ENCODE results near the gene ZNF175. TPM values are rescaled to one million over a fixed set of nuclear protein-coding genes. Genes with fewer than 3 reads are reported as not detected.

Gene ZNF175
- total and polyA plus RNA-seq, 2 experiments from 2014 or later = 2.3 to 6.3 TPM

DNA sequence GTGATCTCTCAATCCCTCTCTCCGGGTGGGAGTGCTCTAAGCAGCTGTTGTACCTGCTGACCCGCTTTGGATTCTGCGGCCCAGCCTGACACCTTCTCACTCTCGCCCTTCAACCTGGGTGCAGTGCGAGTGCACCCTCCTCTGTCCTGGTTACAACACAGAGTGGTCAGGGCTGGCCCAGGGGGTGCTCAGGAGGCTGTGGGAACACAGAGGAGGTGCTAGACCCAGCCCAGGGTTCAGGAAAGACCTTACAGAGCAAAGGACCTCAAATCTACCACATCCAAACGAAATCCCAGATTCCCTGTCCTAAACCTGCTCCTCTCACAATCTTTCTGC is 23.7 kb downstream of the ZNF175 start:
- Mint-ChIP-seq H3K4me3 (peak overlapping the region; percentile 91), H3K27me3 (ENCODE audit: insufficient read depth, low read depth, poor library complexity) (peaks cover 14% of the 10 kb centered on the region), H3K27ac (no peak overlapping the region), H3K36me3 (ENCODE audit: low read depth) (peaks cover 4% of the 10 kb centered on the region; the same call in 1 of the 3 replicates), H3K9me3 (peaks cover 44% of the 10 kb centered on the region), H3K4me1 (peaks cover 10% of the 10 kb centered on the region)
- H3K4me2 ChIP-seq = peak overlapping the region; percentile 85
- H3K27ac ChIP-seq (ENCODE audit: low read depth) = no peak overlapping the region
- H3K27me3 ChIP-seq (ENCODE audit: insufficient read depth) = peaks cover 9% of the 10 kb centered on the region
- peak; percentile 35 for ATAC-seq
- DNase-seq (ENCODE audit: low spot score) = no peak
- no peaks in the 10 kb centered on the region for H3K9me2 ChIP-seq (ENCODE audit: insufficient read depth)
- H3K36me3 ChIP-seq (ENCODE audit: insufficient read depth) = no peaks in the 10 kb centered on the region
- no peaks in the 10 kb centered on the region for H4K20me1 ChIP-seq (replicated peaks; ENCODE audit: insufficient read depth)
- no peak for TF ChIP-seq CREB1 (CRISPR knock-in tag; IDR thresholded peaks at IDR 0.05; ENCODE audit: low read depth)
- TF ChIP-seq, protein P1, sequence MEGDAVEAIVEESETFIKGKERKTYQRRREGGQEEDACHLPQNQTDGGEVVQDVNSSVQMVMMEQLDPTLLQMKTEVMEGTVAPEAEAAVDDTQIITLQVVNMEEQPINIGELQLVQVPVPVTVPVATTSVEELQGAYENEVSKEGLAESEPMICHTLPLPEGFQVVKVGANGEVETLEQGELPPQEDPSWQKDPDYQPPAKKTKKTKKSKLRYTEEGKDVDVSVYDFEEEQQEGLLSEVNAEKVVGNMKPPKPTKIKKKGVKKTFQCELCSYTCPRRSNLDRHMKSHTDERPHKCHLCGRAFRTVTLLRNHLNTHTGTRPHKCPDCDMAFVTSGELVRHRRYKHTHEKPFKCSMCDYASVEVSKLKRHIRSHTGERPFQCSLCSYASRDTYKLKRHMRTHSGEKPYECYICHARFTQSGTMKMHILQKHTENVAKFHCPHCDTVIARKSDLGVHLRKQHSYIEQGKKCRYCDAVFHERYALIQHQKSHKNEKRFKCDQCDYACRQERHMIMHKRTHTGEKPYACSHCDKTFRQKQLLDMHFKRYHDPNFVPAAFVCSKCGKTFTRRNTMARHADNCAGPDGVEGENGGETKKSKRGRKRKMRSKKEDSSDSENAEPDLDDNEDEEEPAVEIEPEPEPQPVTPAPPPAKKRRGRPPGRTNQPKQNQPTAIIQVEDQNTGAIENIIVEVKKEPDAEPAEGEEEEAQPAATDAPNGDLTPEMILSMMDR (conservative IDR thresholded peaks at IDR 0.05; ENCODE audit: low read depth in 2 of 2) = no peak
- TF ChIP-seq, protein P2, sequence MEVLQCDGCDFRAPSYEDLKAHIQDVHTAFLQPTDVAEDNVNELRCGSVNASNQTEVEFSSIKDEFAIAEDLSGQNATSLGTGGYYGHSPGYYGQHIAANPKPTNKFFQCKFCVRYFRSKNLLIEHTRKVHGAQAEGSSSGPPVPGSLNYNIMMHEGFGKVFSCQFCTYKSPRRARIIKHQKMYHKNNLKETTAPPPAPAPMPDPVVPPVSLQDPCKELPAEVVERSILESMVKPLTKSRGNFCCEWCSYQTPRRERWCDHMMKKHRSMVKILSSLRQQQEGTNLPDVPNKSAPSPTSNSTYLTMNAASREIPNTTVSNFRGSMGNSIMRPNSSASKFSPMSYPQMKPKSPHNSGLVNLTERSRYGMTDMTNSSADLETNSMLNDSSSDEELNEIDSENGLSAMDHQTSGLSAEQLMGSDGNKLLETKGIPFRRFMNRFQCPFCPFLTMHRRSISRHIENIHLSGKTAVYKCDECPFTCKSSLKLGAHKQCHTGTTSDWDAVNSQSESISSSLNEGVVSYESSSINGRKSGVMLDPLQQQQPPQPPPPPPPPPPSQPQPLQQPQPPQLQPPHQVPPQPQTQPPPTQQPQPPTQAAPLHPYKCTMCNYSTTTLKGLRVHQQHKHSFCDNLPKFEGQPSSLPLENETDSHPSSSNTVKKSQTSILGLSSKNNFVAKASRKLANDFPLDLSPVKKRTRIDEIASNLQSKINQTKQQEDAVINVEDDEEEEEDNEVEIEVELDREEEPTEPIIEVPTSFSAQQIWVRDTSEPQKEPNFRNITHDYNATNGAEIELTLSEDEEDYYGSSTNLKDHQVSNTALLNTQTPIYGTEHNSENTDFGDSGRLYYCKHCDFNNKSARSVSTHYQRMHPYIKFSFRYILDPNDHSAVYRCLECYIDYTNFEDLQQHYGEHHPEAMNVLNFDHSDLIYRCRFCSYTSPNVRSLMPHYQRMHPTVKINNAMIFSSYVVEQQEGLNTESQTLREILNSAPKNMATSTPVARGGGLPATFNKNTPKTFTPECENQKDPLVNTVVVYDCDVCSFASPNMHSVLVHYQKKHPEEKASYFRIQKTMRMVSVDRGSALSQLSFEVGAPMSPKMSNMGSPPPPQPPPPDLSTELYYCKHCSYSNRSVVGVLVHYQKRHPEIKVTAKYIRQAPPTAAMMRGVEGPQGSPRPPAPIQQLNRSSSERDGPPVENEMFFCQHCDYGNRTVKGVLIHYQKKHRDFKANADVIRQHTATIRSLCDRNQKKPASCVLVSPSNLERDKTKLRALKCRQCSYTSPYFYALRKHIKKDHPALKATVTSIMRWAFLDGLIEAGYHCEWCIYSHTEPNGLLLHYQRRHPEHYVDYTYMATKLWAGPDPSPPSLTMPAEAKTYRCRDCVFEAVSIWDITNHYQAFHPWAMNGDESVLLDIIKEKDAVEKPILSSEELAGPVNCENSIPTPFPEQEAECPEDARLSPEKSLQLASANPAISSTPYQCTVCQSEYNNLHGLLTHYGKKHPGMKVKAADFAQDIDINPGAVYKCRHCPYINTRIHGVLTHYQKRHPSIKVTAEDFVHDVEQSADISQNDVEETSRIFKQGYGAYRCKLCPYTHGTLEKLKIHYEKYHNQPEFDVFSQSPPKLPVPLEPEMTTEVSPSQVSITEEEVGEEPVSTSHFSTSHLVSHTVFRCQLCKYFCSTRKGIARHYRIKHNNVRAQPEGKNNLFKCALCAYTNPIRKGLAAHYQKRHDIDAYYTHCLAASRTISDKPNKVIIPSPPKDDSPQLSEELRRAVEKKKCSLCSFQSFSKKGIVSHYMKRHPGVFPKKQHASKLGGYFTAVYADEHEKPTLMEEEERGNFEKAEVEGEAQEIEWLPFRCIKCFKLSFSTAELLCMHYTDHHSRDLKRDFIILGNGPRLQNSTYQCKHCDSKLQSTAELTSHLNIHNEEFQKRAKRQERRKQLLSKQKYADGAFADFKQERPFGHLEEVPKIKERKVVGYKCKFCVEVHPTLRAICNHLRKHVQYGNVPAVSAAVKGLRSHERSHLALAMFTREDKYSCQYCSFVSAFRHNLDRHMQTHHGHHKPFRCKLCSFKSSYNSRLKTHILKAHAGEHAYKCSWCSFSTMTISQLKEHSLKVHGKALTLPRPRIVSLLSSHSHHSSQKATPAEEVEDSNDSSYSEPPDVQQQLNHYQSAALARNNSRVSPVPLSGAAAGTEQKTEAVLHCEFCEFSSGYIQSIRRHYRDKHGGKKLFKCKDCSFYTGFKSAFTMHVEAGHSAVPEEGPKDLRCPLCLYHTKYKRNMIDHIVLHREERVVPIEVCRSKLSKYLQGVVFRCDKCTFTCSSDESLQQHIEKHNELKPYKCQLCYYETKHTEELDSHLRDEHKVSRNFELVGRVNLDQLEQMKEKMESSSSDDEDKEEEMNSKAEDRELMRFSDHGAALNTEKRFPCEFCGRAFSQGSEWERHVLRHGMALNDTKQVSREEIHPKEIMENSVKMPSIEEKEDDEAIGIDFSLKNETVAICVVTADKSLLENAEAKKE (CRISPR knock-in tag; IDR thresholded peaks at IDR 0.05) = no peak
- TF ChIP-seq STAT1 (IDR thresholded peaks at IDR 0.05; ENCODE audit: unreplicated experiment) = no peak
- no peak for TF ChIP-seq EZH2phosphoT487 (IDR thresholded peaks at IDR 0.05; ENCODE audit: unreplicated experiment)
- TF ChIP-seq, protein P3, sequence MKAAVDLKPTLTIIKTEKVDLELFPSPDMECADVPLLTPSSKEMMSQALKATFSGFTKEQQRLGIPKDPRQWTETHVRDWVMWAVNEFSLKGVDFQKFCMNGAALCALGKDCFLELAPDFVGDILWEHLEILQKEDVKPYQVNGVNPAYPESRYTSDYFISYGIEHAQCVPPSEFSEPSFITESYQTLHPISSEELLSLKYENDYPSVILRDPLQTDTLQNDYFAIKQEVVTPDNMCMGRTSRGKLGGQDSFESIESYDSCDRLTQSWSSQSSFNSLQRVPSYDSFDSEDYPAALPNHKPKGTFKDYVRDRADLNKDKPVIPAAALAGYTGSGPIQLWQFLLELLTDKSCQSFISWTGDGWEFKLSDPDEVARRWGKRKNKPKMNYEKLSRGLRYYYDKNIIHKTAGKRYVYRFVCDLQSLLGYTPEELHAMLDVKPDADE (IDR thresholded peaks at IDR 0.05) = no peak
- TF ChIP-seq, protein P4, sequence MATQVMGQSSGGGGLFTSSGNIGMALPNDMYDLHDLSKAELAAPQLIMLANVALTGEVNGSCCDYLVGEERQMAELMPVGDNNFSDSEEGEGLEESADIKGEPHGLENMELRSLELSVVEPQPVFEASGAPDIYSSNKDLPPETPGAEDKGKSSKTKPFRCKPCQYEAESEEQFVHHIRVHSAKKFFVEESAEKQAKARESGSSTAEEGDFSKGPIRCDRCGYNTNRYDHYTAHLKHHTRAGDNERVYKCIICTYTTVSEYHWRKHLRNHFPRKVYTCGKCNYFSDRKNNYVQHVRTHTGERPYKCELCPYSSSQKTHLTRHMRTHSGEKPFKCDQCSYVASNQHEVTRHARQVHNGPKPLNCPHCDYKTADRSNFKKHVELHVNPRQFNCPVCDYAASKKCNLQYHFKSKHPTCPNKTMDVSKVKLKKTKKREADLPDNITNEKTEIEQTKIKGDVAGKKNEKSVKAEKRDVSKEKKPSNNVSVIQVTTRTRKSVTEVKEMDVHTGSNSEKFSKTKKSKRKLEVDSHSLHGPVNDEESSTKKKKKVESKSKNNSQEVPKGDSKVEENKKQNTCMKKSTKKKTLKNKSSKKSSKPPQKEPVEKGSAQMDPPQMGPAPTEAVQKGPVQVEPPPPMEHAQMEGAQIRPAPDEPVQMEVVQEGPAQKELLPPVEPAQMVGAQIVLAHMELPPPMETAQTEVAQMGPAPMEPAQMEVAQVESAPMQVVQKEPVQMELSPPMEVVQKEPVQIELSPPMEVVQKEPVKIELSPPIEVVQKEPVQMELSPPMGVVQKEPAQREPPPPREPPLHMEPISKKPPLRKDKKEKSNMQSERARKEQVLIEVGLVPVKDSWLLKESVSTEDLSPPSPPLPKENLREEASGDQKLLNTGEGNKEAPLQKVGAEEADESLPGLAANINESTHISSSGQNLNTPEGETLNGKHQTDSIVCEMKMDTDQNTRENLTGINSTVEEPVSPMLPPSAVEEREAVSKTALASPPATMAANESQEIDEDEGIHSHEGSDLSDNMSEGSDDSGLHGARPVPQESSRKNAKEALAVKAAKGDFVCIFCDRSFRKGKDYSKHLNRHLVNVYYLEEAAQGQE (IDR thresholded peaks at IDR 0.05; ENCODE audit: unreplicated experiment) = no peak
- no peak for TF ChIP-seq JUNB (IDR thresholded peaks at IDR 0.05; ENCODE audit: unreplicated experiment)
- TF ChIP-seq POLR2AphosphoS5 (IDR thresholded peaks at IDR 0.05; ENCODE audit: low read depth) = no peak
- no peak for TF ChIP-seq EZH2 (IDR thresholded peaks at IDR 0.05; ENCODE audit: low read depth, unreplicated experiment)
- no peak for TF ChIP-seq ZNF114 (CRISPR knock-in tag; IDR thresholded peaks at IDR 0.05)
- no peak for TF ChIP-seq ZNF331 (CRISPR knock-in tag; IDR thresholded peaks at IDR 0.05; ENCODE audit: low read depth)
- no peak for TF ChIP-seq NANOG (IDR thresholded peaks at IDR 0.05; ENCODE audit: borderline replicate concordance)
- peaks cover 6% of the 10 kb centered on the region; the same call in 1 of the 2 replicates for H3K4me1 ChIP-seq (ENCODE audit: insufficient read depth)
- no peaks in the 10 kb centered on the region for H3K79me2 ChIP-seq (replicated peaks; ENCODE audit: insufficient read depth)
- no peaks in the 10 kb centered on the region for H3F3A ChIP-seq (replicated peaks; ENCODE audit: low read depth)
- H3K4me3 ChIP-seq = peak overlapping the region; percentile 83
- H2AFZ ChIP-seq = peak overlapping the region; percentile 100
